ENCODE measurements around the gene ZBTB38.

Gene ZBTB38

GRCh38 chr3:141368062-141368924 lies at the start of gene ZBTB38:
Gene ZBTB38 (plus strand): TSS chr3:141368504. CDS start chr3:141442389, 73,885 bp downstream.
- DNase-seq (ENCODE audit: low read depth): peak; percentile 98

- no peak for DNase-seq (ENCODE audit: low read depth)
These were observed 47.8 kb upstream of the ZBTB38 start for GRCh38 chr3:141320399-141321108.

GRCh38 chr3:141321109-141321497 lies 47.2 kb upstream of the ZBTB38 start:
- peak; percentile 78 for DNase-seq (ENCODE audit: low read depth)

- no peak for DNase-seq (ENCODE audit: low read depth)
These were observed 44.2 kb upstream of the ZBTB38 start for GRCh38 chr3:141323936-141324704.

- no peak for DNase-seq (ENCODE audit: low read depth)
These were observed 42.2 kb upstream of the ZBTB38 start for GRCh38 chr3:141326123-141326522.

- DNase-seq (ENCODE audit: low read depth): no peak
These were observed 41.7 kb upstream of the ZBTB38 start for GRCh38 chr3:141326626-141327025.

- DNase-seq (ENCODE audit: low read depth): no peak
These were observed 39.8 kb upstream of the ZBTB38 start for GRCh38 chr3:141328286-141329166.

GRCh38 chr3:141330235-141330634 lies 38.1 kb upstream of the ZBTB38 start:
- DNase-seq (ENCODE audit: low read depth): no peak

- peak; percentile 57 for DNase-seq (ENCODE audit: low read depth)
These were observed 37.5 kb upstream of the ZBTB38 start for GRCh38 chr3:141330718-141331376.

GRCh38 chr3:141331377-141332318 lies 36.7 kb upstream of the ZBTB38 start:
- DNase-seq (ENCODE audit: low read depth): peak; percentile 99

- no peak for DNase-seq (ENCODE audit: low read depth)
These were observed 35.9 kb upstream of the ZBTB38 start for GRCh38 chr3:141332416-141332815.

GRCh38 chr3:141333836-141334626 lies 34.3 kb upstream of the ZBTB38 start:
- peak; percentile 45 for DNase-seq (ENCODE audit: low read depth)

GRCh38 chr3:141334627-141335250 lies 33.6 kb upstream of the ZBTB38 start:
- no peak for DNase-seq (ENCODE audit: low read depth)

- peak; percentile 81 for DNase-seq (ENCODE audit: low read depth)
These were observed 32.7 kb upstream of the ZBTB38 start for GRCh38 chr3:141335531-141336061.

- DNase-seq (ENCODE audit: low read depth): peak; percentile 95
These were observed 31.4 kb upstream of the ZBTB38 start for GRCh38 chr3:141336672-141337522.

GRCh38 chr3:141337523-141337854 lies 30.8 kb upstream of the ZBTB38 start:
- no peak for DNase-seq (ENCODE audit: low read depth)

- DNase-seq (ENCODE audit: low read depth): no peak
These were observed 30.3 kb upstream of the ZBTB38 start for GRCh38 chr3:141337991-141338390.
